HG03432 (cell line): ENCODE measurements around the gene TBC1D5.
"Not testable (repeated sequence)": the region's sequence is repeated elsewhere in the genome, so short reads cannot be mapped to it uniquely, and the experiment has no call there.

Experiments
- ATAC-seq: cut with Tn5 transposase; IDR thresholded peaks from one replicate; pipeline ENCODE4 v1.9.1; 2021; ENCODE audit warnings: mild to moderate bottlenecking, moderate library complexity; ENCODE audit not compliant: unreplicated experiment

The TBC1D5 gene

DNA sequence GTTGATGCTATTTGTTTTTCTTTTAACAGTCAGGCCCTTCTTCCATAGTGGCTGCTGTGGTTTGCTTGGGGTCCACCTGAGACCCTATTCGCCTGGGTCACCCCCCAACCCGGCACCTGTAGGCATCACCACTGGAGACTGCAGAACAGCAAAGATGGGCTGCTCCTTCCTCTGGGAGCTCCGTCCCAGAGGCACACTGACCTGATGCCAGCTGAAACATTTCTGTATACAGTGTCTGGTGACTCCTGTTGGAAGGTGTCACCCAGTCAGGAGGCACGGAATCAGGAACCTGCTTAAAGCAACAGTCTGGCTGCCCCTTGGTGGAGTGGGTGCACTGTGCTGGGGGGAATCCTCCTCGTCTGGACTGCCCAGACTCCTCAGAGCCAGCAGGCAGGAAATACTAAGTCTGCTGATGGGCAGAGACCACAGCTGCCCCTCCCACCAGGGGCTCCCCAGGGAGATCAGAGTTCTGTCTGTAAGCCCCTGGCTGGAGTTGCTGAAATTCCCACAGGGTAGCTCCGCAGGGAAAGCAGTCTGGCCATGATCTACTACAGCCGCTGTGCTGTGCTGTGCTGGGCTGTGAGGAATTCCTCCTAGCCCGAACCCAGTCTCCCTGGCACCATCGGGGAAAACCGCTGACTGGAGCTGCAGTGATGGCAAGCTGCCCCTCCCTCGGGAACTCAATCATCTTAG, 248.2 kb downstream of the TBC1D5 start:
- ATAC-seq: no peak

DNA sequence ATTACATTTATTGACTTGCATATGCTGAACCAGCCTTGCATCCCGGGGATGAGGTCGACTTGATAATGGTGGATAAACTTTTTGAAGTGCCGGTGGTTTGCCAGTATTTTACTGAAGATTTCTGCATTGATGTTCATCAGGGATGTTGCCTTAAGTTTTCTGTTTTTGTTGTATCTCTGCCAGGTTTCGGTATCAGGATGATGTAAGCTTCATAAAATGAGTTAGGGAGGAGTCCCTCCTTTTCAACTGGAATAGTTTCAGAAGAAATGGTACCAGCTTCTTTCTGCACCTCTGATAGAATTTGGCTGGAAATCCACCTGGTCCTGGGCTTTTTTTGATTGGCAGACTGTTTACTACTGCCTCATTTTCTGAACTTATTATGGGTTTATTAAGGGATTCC, 250.8 kb downstream of the TBC1D5 start:
- ATAC-seq: no peak

DNA sequence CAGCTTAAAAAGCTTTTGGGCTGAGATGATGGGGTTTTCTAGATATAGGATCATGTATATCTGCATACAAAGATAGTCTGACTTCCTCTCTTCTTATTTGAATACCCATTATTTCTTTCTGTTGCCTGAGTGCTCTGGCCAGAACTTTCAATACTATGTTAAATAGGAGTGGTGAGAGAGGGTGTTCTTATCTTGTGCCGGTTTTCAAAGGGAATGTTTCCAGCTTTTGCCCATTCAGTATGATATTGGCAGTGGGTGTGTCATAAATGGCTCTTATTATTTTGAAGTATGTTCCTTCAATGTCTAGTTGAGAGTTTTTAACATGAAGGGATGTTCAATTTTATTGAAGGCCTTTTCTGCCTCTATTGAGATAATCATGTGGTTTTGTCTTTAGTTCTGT, 251.2 kb downstream of the TBC1D5 start:
- ATAC-seq: not testable (repeated sequence)

DNA sequence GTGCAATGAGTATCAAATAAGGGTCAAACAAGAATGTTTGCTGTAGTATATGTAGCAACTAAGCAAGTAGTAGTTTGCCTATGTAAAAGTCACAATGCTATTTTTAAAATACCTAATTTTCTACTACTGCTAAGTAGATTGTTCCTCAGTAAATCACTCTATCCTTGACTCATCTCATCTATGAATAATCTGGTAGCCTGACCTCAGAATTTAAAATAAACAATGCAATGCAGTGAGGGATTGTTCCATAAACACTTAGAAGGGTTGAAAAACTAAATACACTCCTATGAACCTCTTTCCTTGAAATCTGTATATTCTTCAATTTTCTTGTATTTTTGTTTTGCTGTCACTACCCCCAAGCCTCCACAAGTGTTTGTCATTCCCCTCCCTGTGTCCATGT, 253.3 kb downstream of the TBC1D5 start:
- no peak for ATAC-seq

GRCh38 chr3:17481116-17481515, 261.3 kb downstream of the TBC1D5 start:
- ATAC-seq: no peak

GRCh38 chr3:17479681-17480405, 262.6 kb downstream of the TBC1D5 start:
- ATAC-seq: no peak

GRCh38 chr3:17478673-17479072, 263.8 kb downstream of the TBC1D5 start:
- no peak for ATAC-seq

- ATAC-seq: no peak
Observed at GRCh38 chr3:17473761-17474160, 268.7 kb downstream of the TBC1D5 start.

GRCh38 chr3:17469954-17470353, 272.5 kb downstream of the TBC1D5 start:
- no peak for ATAC-seq

DNA sequence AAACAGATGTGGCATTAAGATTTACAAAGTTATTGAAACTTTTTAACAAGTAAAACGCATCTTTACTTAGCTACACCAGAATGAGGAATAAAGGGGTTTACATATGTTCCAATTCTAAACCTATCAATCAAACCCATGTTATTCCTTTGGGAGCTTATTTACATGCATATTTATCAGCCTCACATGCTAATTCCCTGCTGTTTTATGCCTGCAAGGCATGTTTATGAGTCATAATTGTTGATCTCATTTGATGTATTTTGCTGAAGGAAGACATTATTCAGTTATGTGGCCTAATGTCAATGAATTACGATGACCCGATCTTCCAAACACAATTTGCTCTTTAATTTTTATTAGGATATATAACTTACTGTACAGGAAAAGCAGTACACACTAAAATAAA, 272.9 kb downstream of the TBC1D5 start:
- no peak for ATAC-seq

DNA sequence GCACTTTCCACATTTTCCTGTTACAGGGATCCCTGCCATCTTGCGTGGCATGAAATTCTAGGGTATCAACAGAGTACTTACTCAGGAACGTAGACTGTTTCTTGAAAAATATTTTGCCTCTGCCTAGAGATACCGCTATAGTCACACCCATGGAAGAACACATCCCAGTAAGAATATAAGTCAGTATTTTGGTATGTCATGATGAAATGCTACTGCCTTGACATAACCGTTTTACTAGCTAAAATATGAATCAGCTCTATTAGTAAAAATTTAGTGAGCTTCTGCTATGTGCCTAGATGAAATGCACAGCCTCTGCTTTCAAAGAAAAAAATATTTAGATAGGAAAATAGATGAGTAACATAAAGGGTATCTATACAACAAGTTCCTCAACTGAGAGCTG, 276.4 kb downstream of the TBC1D5 start:
- ATAC-seq: no peak

DNA sequence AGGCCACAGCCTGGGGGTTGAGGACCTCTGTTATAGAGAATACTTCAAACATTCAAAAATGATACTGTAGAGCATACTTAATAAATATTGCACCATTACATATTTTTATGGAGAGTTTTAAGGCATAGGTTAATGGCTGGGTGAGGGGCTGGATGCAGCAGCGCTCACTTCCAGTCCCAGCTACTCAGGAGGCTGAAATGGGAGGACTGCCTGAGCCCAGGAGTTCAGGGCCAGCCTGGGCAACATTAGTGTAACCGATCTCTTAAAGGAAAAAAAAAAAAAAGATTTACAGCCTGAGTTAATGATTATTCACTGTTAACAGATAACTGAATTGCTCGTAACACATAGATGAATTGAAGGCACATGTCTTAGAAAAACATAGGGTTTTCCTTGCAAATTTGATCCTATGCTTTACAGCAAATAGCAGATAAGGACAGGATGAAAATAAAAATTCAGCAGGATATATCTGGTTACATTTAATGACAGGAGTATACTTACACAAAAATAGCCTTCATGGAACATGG, 282.9 kb downstream of the TBC1D5 start:
- ATAC-seq: no peak

DNA sequence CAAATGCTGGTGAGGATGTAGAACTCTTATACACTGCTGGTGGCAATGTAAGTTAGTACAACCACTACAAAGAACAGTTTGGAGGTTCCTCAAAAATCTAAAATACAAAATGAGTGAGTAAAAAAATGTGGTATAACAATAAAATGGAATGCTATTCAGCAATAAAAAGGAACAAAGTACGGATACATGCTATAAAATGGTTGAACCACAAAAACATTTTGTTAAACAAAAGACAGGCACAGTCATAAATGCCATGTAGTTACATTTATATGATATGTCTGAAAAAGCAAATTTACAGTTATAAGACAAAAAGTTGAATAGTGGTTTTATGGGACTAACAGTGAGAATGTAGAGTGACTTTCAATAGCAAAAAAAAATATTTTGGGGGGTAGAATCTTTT, 285.8 kb downstream of the TBC1D5 start:
- no peak for ATAC-seq

DNA sequence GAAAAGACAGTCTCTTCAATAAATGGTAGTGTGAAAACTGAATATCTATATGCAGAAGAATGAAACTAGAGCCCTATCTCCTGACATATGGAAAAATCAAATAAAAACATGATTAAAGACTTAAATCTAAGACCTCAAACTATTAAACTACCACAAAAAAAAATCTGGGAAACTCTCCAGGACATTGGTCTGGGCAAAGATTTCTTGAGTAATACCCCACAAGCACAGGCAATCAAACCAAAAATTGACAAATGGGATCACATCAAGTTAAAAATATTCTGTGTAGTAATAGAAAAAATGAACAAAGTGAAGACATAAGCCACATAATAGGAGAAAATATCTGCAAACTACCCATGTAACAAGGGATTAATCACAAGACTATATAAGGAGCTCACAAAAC, 286.4 kb downstream of the TBC1D5 start:
- ATAC-seq: no peak

GRCh38 chr3:17444865-17445264, 297.6 kb downstream of the TBC1D5 start:
- ATAC-seq: no peak

- no peak for ATAC-seq
Observed at GRCh38 chr3:17443142-17443541, 299.3 kb downstream of the TBC1D5 start.

GRCh38 chr3:17442332-17443049, 299.9 kb downstream of the TBC1D5 start:
- ATAC-seq: no peak

- no peak for ATAC-seq
Observed at GRCh38 chr3:17433876-17434275, 308.6 kb downstream of the TBC1D5 start.

- no peak for ATAC-seq
Observed at GRCh38 chr3:17432236-17432635, 310.2 kb downstream of the TBC1D5 start.

DNA sequence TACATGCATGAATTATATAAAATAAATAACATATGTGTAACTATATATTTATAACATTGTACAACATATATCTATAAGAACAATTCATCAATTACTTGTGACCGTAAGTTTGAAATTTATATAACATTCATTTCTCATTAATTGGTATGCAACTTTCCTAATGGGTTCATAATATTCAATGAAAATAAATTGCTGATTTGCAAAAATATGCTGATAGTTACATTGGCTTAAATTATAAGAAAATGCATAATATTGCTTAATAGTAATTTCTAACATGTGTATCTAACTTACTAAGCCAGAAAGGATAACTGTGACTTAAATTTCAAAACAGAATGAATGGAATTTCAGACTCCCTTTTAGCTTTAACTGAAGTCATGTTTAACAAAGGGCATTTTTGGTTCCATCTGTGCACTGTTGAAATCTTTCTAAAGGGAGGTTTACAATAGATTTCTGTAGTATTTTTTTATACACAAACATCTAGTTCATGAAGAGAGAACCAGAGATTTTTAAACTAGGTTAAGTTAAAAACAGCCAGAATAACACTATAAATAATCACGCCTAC, 310.9 kb downstream of the TBC1D5 start:
- ATAC-seq: no peak

DNA sequence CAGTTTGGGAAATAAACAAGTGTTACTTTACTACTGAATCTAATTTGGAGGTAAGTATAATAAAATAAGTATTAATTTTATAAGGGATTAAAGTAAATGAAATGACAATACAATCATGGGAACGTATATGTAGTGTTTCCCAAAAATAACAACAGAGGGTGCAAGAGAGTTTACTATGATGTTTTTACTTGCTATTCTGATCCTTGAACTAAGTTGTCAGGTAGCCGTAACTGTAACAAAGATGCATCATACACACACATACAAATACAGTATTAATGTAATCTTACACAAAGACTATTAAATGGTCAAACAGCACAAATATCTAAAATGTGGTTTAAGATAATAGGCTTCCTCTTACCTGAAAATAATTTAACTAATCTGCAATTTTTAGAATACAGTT, 311.4 kb downstream of the TBC1D5 start:
- ATAC-seq: no peak
